CD8-positive, alpha-beta memory T cell (primary cell): Measurements from ENCODE around the gene MFRP. TPM values are rescaled to one million over a fixed set of nuclear protein-coding genes. Genes with fewer than 3 reads are reported as not detected.

Experiments used
- CTCF ChIA-PET: fragments of 350-600 bp; sonication (Branson Sonifier 250); formaldehyde crosslinking; loops from one replicate; lab custom pipeline; 2021; ENCODE audit warnings: antibody characterized with exemption; lab: Charles Lee
- POLR2A ChIA-PET: fragments of 350-600 bp; sonication (Branson Sonifier 250); formaldehyde crosslinking; loops from one replicate; lab custom pipeline; 2021; ENCODE audit warnings: antibody characterized with exemption; lab: Charles Lee
- DNase-seq, 5 donors: peaks; one replicate each; pipeline versions ENCODE4 v3.0.0 to v3.0.0-alpha.2; 2020 to 2022; ENCODE audit warnings: mixed read lengths in 1 of 5
- H3K27ac ChIP-seq: one replicate; pipeline ENCODE4 v1.7.0; 2013; ENCODE audit warnings: low read depth, mild to moderate bottlenecking, low read length, moderate library complexity
- H3K27me3 ChIP-seq: 2 replicates; pipeline ENCODE4 v1.7.0; 2013; ENCODE audit warnings: low read length, mild to moderate bottlenecking; ENCODE audit not compliant: insufficient read depth, poor library complexity, severe bottlenecking
- H3K36me3 ChIP-seq: 2 replicates; pipeline ENCODE4 v1.7.0; 2013; ENCODE audit warnings: mild to moderate bottlenecking, low read length, moderate library complexity; ENCODE audit not compliant: insufficient read depth
- H3K4me1 ChIP-seq: 2 replicates; pipeline ENCODE4 v1.7.0; 2013; ENCODE audit warnings: mild to moderate bottlenecking, low read length, moderate library complexity; ENCODE audit not compliant: insufficient read depth
- H3K4me3 ChIP-seq: 2 replicates; pipeline ENCODE4 v1.7.0; 2013; ENCODE audit warnings: mild to moderate bottlenecking, low read length
- H3K9me3 ChIP-seq: 2 replicates; pipeline ENCODE4 v1.7.0; 2013; ENCODE audit warnings: mild to moderate bottlenecking, low read length
- H3K27ac Mint-ChIP-seq, 8 donors: one replicate each; pipeline ENCODE4 v1.8.0; 2020 to 2021; ENCODE audit warnings: mixed read lengths in 8 of 8, mild to moderate bottlenecking in 6 of 8, inconsistent platforms in 3 of 8, moderate library complexity in 3 of 8
- H3K27me3 Mint-ChIP-seq, 2 donors: one replicate each; pipeline ENCODE4 v1.8.0; 2020 to 2021; ENCODE audit warnings: mixed read lengths in 2 of 2, mild to moderate bottlenecking in 1 of 2, moderate library complexity in 1 of 2
- H3K36me3 Mint-ChIP-seq, 3 donors: one replicate each; pipeline ENCODE4 v1.8.0; 2020 to 2021; ENCODE audit warnings: mixed read lengths in 3 of 3, inconsistent platforms in 1 of 3, mild to moderate bottlenecking in 1 of 3
- H3K4me1 Mint-ChIP-seq, 3 donors: one replicate each; pipeline ENCODE4 v1.8.0; 2020 to 2021; ENCODE audit warnings: mixed read lengths in 3 of 3, inconsistent platforms in 1 of 3, mild to moderate bottlenecking in 1 of 3
- H3K4me3 Mint-ChIP-seq, 7 donors: one replicate each; pipeline ENCODE4 v1.8.0; 2020 to 2021; ENCODE audit warnings: mixed read lengths in 7 of 7, mild to moderate bottlenecking in 6 of 7, moderate library complexity in 4 of 7, inconsistent platforms in 2 of 7
- H3K9me3 Mint-ChIP-seq, 5 donors: one replicate each; pipeline ENCODE4 v1.8.0; 2020 to 2022; ENCODE audit warnings: mixed read lengths in 5 of 5, mild to moderate bottlenecking in 3 of 5, moderate library complexity in 2 of 5, inconsistent platforms in 1 of 5
- polyA plus RNA-seq: library from polyadenylated mRNA; unstranded; fragments of 300-500 nt; fragmentation: Illumina TruSeq; gene quantifications from one replicate; pipeline ENCODE4 v1.2.3, GENCODE V29; 2021
- total RNA-seq, 2 experiments: library from RNA; stranded (reverse); gene quantifications; one replicate each; pipeline ENCODE4 v1.2.3, GENCODE V29; 2021

The MFRP gene
- total and polyA plus RNA-seq, 3 experiments from 2014 or later = not detected

DNA sequence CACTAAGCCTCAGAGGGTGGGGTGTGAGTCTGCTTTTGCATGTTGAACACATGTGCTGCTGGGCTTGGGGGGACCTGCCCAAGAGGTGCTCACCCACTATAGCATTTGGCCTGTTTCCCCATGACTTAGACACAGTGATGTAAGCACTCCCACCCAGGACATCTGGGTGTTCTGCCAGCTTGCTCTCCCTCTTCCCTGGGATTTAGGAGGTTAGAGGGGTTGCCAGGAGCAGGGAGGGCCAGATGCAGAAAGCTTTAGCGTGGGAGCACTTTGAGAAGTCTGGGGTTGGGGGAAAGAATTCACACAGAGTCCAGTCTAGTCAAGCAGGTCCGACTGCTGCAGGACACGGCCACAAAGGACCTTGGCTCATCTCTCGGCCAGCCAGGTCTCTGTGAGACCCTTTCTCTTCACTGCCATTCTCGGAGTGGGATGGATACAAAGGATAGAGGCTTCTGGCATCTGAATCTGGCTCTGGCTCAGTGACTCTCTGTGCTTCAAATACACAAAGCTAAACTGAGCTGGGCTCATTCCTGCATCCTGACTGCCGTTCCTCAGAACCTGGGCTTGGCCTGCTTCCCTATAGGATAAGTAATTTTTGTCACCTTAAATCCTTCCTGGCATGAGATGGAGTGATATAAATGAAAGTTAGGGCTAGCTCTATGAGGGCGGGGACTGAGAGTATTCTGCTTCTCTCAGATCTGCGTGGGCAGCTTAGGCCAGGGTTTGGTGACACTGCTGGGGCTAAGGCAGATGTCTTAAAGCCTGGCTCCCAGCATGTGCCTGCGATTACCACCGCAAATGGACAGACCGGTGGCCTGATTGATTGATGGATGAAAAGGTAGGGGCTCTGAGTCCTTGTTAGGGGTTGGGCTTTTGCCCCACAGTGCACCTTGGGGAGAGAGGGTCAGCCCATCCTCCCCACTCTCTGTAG is 20.4 kb upstream of the MFRP start:
- H3K4me3 Mint-ChIP-seq = no peak overlapping the region
- ChIA-PET POLR2A (no interaction called here), CTCF (interaction anchor here (1.4 to 4.0 kb wide), 2 partner anchors 10 to 14 kb away, joined by 6 to 28 read pairs; partner anchors contain the start of gene USP2)
- H3K4me1 Mint-ChIP-seq = peaks cover 16 to 26% (median 19%) of the 10 kb centered on the region in 3 donors
- H3K4me1 ChIP-seq = peaks cover 9% of the 10 kb centered on the region
- H3K9me3 ChIP-seq = no peaks in the 10 kb centered on the region
- H3K4me3 ChIP-seq = no peak overlapping the region
- H3K36me3 Mint-ChIP-seq = no peaks in the 10 kb centered on the region
- no peak for DNase-seq
- H3K27ac Mint-ChIP-seq = no peak overlapping the region
- H3K9me3 Mint-ChIP-seq = no peaks in the 10 kb centered on the region
- H3K27ac ChIP-seq = no peak overlapping the region
- H3K27me3 Mint-ChIP-seq = peaks cover 46 to 66% of the 10 kb centered on the region in 2 donors
- no peaks in the 10 kb centered on the region for H3K36me3 ChIP-seq
- peaks cover 30% of the 10 kb centered on the region for H3K27me3 ChIP-seq

- H3K4me1 ChIP-seq = peaks cover 9% of the 10 kb centered on the region
- H3K36me3 Mint-ChIP-seq = no peaks in the 10 kb centered on the region
- no peak for DNase-seq
- POLR2A ChIA-PET = no interaction called here
- H3K27ac ChIP-seq = no peak overlapping the region
- CTCF ChIA-PET = interaction anchor here (0.6 to 5.5 kb wide), 4 partner anchors 9 to 382 kb away, joined by 3 to 26 read pairs (median 9); partner anchors contain the start of gene USP2
- no peaks in the 10 kb centered on the region for H3K9me3 ChIP-seq
- H3K4me3 Mint-ChIP-seq = peak overlapping the region in 2 of 7 donors; percentile 24 to 79
- H3K9me3 Mint-ChIP-seq = no peaks in the 10 kb centered on the region
- no peak overlapping the region for H3K4me3 ChIP-seq
- peaks cover 10 to 16% (median 13%) of the 10 kb centered on the region in 3 donors for H3K4me1 Mint-ChIP-seq
- peak overlapping the region in 1 of 8 donors; percentile 37 for H3K27ac Mint-ChIP-seq
- no peaks in the 10 kb centered on the region for H3K36me3 ChIP-seq
- H3K27me3 ChIP-seq = peaks cover 30% of the 10 kb centered on the region
- peaks cover 46 to 65% of the 10 kb centered on the region in 2 donors for H3K27me3 Mint-ChIP-seq
These were observed 18.6 kb upstream of the MFRP start for GRCh38 chr11:119365071-119365591.

GRCh38 chr11:119363851-119364590 is 17.5 kb upstream of the MFRP start:
- Mint-ChIP-seq H3K4me3 (peak overlapping the region; percentile 13 to 88 (median 79)), H3K27me3 (peaks cover 42 to 59% of the 10 kb centered on the region in 2 donors), H3K27ac (peak overlapping the region in 3 of 8 donors; percentile 84 to 87 (median 87)), H3K9me3 (no peaks in the 10 kb centered on the region), H3K36me3 (no peaks in the 10 kb centered on the region), H3K4me1 (peaks cover 8 to 13% (median 11%) of the 10 kb centered on the region in 3 donors)
- DNase-seq = peak; percentile 42 to 65 (median 53)
- Histone ChIP-seq H3K36me3 (no peaks in the 10 kb centered on the region), H3K27ac (no peak overlapping the region), H3K27me3 (peaks cover 30% of the 10 kb centered on the region), H3K4me3 (no peak overlapping the region), H3K4me1 (peaks cover 9% of the 10 kb centered on the region), H3K9me3 (no peaks in the 10 kb centered on the region)
- ChIA-PET CTCF (interaction anchor here (1.6 to 5.5 kb wide), 3 partner anchors 8 to 17 kb away, joined by 5 to 26 read pairs (median 13); partner anchors contain the start of gene USP2), POLR2A (interaction anchor here (0.5 kb wide), 1 partner anchor 126 kb away, joined by 3 read pairs; no protein-coding TSS in a partner anchor)

- DNase-seq = no peak
- ChIA-PET CTCF (interaction anchor here (1.0 to 5.5 kb wide), 3 partner anchors 12 to 18 kb away, joined by 3 to 26 read pairs (median 5); partner anchors contain the start of gene USP2), POLR2A (no interaction called here)
- Mint-ChIP-seq H3K27me3 (peaks cover 40 to 56% of the 10 kb centered on the region in 2 donors), H3K36me3 (no peaks in the 10 kb centered on the region), H3K4me3 (peak overlapping the region in 6 of 7 donors; percentile 15 to 60 (median 48)), H3K27ac (peak overlapping the region in 1 of 8 donors; percentile 86), H3K4me1 (peaks cover 8 to 13% (median 11%) of the 10 kb centered on the region in 3 donors), H3K9me3 (no peaks in the 10 kb centered on the region)
- peaks cover 9% of the 10 kb centered on the region for H3K4me1 ChIP-seq
- H3K36me3 ChIP-seq = no peaks in the 10 kb centered on the region
- no peak overlapping the region for H3K4me3 ChIP-seq
- H3K9me3 ChIP-seq = no peaks in the 10 kb centered on the region
- no peak overlapping the region for H3K27ac ChIP-seq
- peaks cover 30% of the 10 kb centered on the region for H3K27me3 ChIP-seq
These were observed 16.8 kb upstream of the MFRP start for GRCh38 chr11:119363081-119363850.

- Histone ChIP-seq H3K27ac (no peak overlapping the region), H3K27me3 (peaks cover 30% of the 10 kb centered on the region), H3K36me3 (no peaks in the 10 kb centered on the region), H3K4me3 (no peak overlapping the region), H3K9me3 (no peaks in the 10 kb centered on the region), H3K4me1 (peaks cover 9% of the 10 kb centered on the region)
- Mint-ChIP-seq H3K4me3 (peak overlapping the region in 5 of 7 donors; percentile 15 to 68 (median 36)), H3K27me3 (peaks cover 37 to 52% of the 10 kb centered on the region in 2 donors), H3K36me3 (no peaks in the 10 kb centered on the region), H3K9me3 (no peaks in the 10 kb centered on the region), H3K27ac (no peak overlapping the region), H3K4me1 (peaks cover 8 to 13% (median 11%) of the 10 kb centered on the region in 3 donors)
- DNase-seq = no peak
- ChIA-PET POLR2A (no interaction called here), CTCF (interaction anchor here (1.0 to 5.5 kb wide), 2 partner anchors 12 to 18 kb away, joined by 3 to 26 read pairs; partner anchors contain the start of gene USP2)
These were observed 16.2 kb upstream of the MFRP start for GRCh38 chr11:119362741-119363080.

DNA sequence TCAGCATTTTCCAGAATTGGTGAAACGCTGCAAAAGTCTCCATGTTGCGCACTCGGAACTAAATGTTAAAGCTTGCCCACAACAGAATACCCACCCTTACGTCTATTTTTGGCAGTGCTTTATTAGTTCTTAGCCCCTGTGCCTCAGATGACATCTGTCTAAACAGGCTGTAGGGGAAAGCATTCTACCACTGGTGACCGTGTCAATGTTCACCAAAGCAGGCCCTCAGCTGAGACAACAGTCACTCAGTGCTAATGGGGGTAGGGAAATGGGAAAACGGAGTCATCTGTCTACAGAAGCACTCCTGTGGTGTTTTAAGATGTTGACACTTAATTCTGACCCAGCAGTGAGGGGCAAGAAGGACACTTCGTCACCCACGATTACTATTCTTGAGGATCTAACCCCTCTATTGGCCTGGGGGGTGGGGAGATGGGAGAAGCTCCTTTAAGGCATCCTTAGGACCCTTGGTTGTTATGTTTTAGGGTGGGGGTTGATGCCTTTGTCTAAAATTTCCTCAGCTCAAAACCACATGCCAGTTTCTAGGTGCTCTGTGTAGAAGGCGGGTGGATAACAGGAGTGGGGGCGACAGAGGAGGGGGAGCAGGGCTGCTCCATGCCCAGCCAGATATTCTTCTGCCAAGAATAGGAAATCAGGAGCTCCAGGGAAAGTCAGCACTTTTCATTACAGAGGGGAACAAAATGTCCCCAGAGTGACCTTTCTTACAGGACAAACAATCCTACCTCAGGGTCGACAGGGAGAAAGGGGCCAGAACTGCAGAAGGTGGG is 15.6 kb upstream of the MFRP start:
- peak overlapping the region in 3 of 7 donors; percentile 24 to 68 (median 31) for H3K4me3 Mint-ChIP-seq

More for the DNA sequence above, 15.6 kb upstream of the MFRP start:
- Mint-ChIP-seq H3K27me3 (peaks cover 36 to 47% of the 10 kb centered on the region in 2 donors), H3K9me3 (no peaks in the 10 kb centered on the region), H3K36me3 (no peaks in the 10 kb centered on the region), H3K27ac (peak overlapping the region in 1 of 8 donors; percentile 42), H3K4me1 (peaks cover 8 to 13% (median 13%) of the 10 kb centered on the region in 3 donors)
- H3K27me3 ChIP-seq = peaks cover 30% of the 10 kb centered on the region
- H3K27ac ChIP-seq = no peak overlapping the region
- DNase-seq = no peak
- ChIA-PET POLR2A (no interaction called here), CTCF (interaction anchor here (1.0 to 5.5 kb wide), 3 partner anchors 9 to 19 kb away, joined by 3 to 26 read pairs (median 3); partner anchors contain the start of gene USP2)
- no peaks in the 10 kb centered on the region for H3K9me3 ChIP-seq
- no peak overlapping the region for H3K4me3 ChIP-seq
- H3K4me1 ChIP-seq = peaks cover 9% of the 10 kb centered on the region
- no peaks in the 10 kb centered on the region for H3K36me3 ChIP-seq
